Measurements from ENCODE around the gene ARSH.
"Not testable (repeated sequence)": the region's sequence is repeated elsewhere in the genome, so short reads cannot be mapped to it uniquely, and the experiment has no call there.

Gene ARSH, protein sequence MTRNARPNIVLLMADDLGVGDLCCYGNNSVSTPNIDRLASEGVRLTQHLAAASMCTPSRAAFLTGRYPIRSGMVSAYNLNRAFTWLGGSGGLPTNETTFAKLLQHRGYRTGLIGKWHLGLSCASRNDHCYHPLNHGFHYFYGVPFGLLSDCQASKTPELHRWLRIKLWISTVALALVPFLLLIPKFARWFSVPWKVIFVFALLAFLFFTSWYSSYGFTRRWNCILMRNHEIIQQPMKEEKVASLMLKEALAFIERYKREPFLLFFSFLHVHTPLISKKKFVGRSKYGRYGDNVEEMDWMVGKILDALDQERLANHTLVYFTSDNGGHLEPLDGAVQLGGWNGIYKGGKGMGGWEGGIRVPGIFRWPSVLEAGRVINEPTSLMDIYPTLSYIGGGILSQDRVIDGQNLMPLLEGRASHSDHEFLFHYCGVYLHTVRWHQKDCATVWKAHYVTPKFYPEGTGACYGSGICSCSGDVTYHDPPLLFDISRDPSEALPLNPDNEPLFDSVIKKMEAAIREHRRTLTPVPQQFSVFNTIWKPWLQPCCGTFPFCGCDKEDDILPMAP

GRCh38 chrX:3006495-3006894 lies at the start of gene ARSH:
ARSH (plus strand) TSS chrX:3006546; CDS start chrX:3006613, 67 bp downstream.
- intact Hi-C loops (cut with DNase I), result no loop called here
- DNase-seq, result no peak

DNA sequence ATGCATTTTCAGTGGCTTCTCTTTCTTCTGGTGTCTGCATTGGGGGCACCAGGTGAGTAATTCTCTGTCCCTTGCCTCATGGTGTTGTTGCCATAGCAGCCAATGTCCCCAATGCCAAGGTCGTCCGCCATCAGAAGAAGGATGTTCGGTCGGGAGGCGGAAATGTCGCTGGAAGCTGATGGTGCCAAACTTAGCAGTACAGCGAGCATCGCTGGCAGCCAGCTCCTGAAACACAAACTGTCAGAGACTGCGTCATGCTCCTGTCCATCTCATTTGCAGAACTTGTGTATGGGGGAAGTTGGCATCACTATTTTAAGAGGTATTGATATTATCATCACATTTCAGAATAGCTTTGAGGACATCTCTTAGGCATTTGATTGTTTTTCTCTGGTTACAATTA lies 48.1 kb upstream of the ARSH start:
- peak in 1 of 10 donors; percentile 37 for DNase-seq
- intact Hi-C loops (cut with DNase I), result no loop called here

GRCh38 chrX:2960861-2961515 lies 45.4 kb upstream of the ARSH start:
- intact Hi-C loops (cut with DNase I), result no loop called here
- no peak for DNase-seq

DNA sequence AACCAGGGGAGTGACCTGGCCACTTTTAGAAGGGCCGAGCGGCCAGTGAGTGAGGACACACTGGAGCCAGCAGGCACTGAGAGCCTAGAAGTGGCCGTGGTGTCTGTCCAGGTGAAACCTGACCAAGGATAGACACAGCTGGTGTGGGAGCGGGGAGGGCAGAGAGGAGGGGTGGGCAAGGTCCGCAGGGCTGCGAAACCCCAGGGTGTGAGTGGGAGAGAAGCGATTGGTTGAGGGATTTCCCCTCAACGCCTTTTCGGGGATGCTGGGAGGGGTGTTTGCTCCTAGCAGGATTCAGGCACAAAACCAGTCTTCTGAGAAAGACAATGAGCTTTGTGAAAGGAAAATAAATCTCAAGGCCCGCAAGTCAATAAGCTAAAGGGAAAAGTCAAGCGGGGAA lies 44.0 kb upstream of the ARSH start:
- intact Hi-C loops (cut with DNase I), result no loop called here
- DNase-seq, result no peak

DNA sequence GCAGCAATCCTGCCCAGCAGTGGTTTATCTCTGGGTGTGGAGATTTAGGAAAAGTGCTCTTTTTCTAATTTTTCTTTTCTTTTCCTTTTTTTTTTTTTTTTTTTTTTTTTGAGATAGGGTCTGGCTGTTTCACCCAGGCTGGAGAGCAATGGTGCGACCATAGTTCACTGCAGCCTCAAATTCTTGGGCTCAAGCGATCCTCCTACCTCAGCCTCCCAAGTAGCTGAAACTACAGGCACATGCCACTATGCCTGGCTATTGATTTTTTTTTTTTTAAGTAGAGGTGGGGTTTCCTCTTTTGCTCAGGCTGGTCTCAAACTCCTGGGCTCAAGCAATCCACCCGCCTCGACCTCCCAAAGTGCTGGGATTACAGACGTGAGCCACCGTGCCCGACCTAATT lies 42.9 kb upstream of the ARSH start:
- intact Hi-C loops (cut with DNase I); DNase-seq: not testable (repeated sequence)

GRCh38 chrX:2963992-2964794 lies 42.2 kb upstream of the ARSH start:
- DNase-seq; intact Hi-C loops (cut with DNase I): not testable (repeated sequence)

GRCh38 chrX:2965965-2966364 lies 40.4 kb upstream of the ARSH start:
- intact Hi-C loops (cut with DNase I), result no loop called here
- no peak for DNase-seq

GRCh38 chrX:2967012-2967411 lies 39.3 kb upstream of the ARSH start:
- intact Hi-C loops (cut with DNase I), result no loop called here
- DNase-seq, result no peak

GRCh38 chrX:2967584-2967983 lies 38.8 kb upstream of the ARSH start:
- DNase-seq, result no peak
- intact Hi-C loops (cut with DNase I), result no loop called here

GRCh38 chrX:2967998-2968909 lies 38.1 kb upstream of the ARSH start:
- peak; percentile 10 to 92 (median 44) for DNase-seq
- intact Hi-C loops (cut with DNase I), result no loop called here

DNA sequence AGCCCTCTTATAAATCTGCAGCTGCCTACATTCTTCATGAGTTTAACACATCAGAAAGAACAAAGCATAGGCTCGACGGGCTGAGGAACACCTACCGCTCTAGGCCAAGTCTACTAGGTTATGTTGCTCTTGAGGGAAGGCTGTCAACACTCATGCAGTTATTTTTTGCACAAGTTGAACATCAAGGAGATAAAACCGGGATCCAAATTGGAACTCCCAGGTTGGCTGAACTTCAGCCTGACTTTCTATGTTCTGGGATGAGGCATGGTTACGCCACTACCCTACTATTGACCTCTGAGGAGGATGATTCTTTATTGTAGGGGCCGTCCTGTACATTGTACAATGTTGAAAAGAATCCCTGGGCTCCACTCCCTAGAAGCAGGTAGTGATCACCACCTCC lies 37.3 kb upstream of the ARSH start:
- intact Hi-C loops (cut with DNase I), result no loop called here
- no peak for DNase-seq

GRCh38 chrX:2972391-2972790 lies 34.0 kb upstream of the ARSH start:
- DNase-seq, result no peak
- intact Hi-C loops (cut with DNase I), result no loop called here

GRCh38 chrX:2974961-2975360 lies 31.4 kb upstream of the ARSH start:
- DNase-seq, result no peak
- intact Hi-C loops (cut with DNase I), result no loop called here

- DNase-seq; intact Hi-C loops (cut with DNase I): not testable (repeated sequence)
These were observed 27.7 kb upstream of the ARSH start for GRCh38 chrX:2978639-2979038.

DNA sequence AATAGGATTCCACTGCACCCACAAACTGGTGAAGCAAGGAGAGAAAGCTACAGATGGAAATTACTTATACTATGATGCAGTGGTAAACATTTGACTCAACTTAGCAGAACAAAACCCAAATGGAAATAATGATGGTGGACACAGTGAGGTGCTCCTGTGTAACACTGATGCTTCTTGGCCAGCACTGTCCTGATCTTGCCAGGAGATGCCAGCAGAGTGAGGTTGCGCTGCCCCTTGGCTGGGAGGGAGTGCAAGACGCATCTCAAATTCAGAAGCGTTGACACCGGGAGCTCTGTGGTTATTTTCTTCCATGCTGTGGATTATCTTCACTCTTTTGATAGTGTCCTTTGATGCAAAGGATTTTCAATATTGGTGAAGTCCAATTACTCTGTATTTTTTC lies 22.0 kb upstream of the ARSH start:
- DNase-seq, result no peak
- intact Hi-C loops (cut with DNase I), result no loop called here

GRCh38 chrX:2989565-2989964 lies 16.8 kb upstream of the ARSH start:
- intact Hi-C loops (cut with DNase I), result no loop called here
- no peak for DNase-seq

- intact Hi-C loops (cut with DNase I), result no loop called here
- DNase-seq, result no peak
These were observed 4.2 kb downstream of the ARSH start for GRCh38 chrX:3010532-3010931.

DNA sequence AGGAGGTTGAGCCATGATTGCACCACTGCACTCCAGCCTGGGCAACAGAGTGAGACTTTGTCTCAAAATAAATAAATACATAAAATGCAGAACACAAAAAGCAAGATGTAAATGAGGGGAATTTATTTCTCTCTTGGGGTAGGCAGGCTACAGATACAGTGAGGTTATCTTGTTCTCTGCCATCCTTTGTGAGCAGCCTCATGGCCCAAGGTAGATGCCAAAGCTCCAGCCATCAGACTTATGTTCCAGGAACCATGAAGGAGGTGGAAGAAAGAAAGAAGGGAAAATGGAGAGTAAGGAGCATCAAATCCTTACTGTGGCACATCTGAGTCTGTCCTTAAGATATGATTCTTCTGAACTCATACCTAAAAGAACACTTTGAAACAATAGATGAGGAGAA lies 11.1 kb downstream of the ARSH start:
- intact Hi-C loops (cut with DNase I), result no loop called here
- DNase-seq, result no peak

DNA sequence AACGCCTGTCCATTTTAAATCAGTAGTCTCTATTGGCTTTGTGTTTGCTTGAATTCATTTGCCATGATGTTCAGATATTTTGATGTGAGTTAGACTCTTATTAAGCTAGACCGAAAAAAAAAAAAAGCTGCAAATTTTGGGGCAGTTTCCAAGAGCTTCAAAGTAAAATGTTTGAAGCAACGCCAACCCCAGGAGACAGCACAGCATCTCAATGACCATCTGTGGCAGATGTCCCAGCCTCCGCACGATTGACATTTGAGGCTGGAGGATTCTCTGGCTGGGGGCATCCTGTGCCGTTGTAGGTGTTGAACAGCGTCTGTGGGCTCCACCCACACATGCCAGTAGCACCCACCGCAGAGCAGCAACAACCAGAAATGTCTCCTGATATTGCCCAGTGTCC lies 17.8 kb downstream of the ARSH start:
- intact Hi-C loops (cut with DNase I), result no loop called here
- no peak for DNase-seq
